HG02763 (cell line): Measurements from ENCODE around the gene DLG2.

Experiments
- ATAC-seq: cut with Tn5 transposase; IDR thresholded peaks from one replicate; pipeline ENCODE4 v1.9.1; 2021; ENCODE audit warnings: mild to moderate bottlenecking, moderate library complexity; ENCODE audit not compliant: unreplicated experiment

The DLG2 gene

GRCh38 chr11:83583757-83584366, 2043.3 kb downstream of the DLG2 start:
- ATAC-seq = peak; percentile 99

GRCh38 chr11:83574519-83574918, 2052.6 kb downstream of the DLG2 start:
- no peak for ATAC-seq

GRCh38 chr11:83572581-83573496, 2054.3 kb downstream of the DLG2 start:
- ATAC-seq = no peak

GRCh38 chr11:83571302-83571701, 2055.8 kb downstream of the DLG2 start:
- ATAC-seq = no peak

GRCh38 chr11:83569134-83569805, 2057.9 kb downstream of the DLG2 start:
- ATAC-seq = no peak

GRCh38 chr11:83568516-83568915, 2058.6 kb downstream of the DLG2 start:
- ATAC-seq = no peak

GRCh38 chr11:83566950-83567349, 2060.2 kb downstream of the DLG2 start:
- ATAC-seq = no peak

GRCh38 chr11:83564870-83565269, 2062.3 kb downstream of the DLG2 start:
- ATAC-seq = no peak

GRCh38 chr11:83558281-83558680, 2068.9 kb downstream of the DLG2 start:
- no peak for ATAC-seq

- no peak for ATAC-seq
These were observed 2069.5 kb downstream of the DLG2 start for GRCh38 chr11:83557653-83558052.

GRCh38 chr11:83554876-83555275, 2072.3 kb downstream of the DLG2 start:
- ATAC-seq = no peak

- ATAC-seq = no peak
These were observed 2077.0 kb downstream of the DLG2 start for GRCh38 chr11:83549984-83550667.

- no peak for ATAC-seq
These were observed 2080.8 kb downstream of the DLG2 start for GRCh38 chr11:83546368-83546767.

GRCh38 chr11:83545494-83546260, 2081.5 kb downstream of the DLG2 start:
- ATAC-seq = no peak

GRCh38 chr11:83544846-83545245, 2082.3 kb downstream of the DLG2 start:
- ATAC-seq = no peak

GRCh38 chr11:83543706-83544439, 2083.3 kb downstream of the DLG2 start:
- no peak for ATAC-seq

- no peak for ATAC-seq
These were observed 2084.3 kb downstream of the DLG2 start for GRCh38 chr11:83542861-83543260.

- no peak for ATAC-seq
These were observed 2086.4 kb downstream of the DLG2 start for GRCh38 chr11:83540728-83541127.

GRCh38 chr11:83540112-83540675, 2086.9 kb downstream of the DLG2 start:
- ATAC-seq = no peak
